GM21529 (cell line): ENCODE measurements around the gene BAHD1.

Experiments
- ATAC-seq: cut with Tn5 transposase; IDR thresholded peaks from one replicate; pipeline ENCODE4 v1.9.1; 2021; ENCODE audit not compliant: unreplicated experiment

The BAHD1 gene

GRCh38 chr15:40464595-40465185 is 23.9 kb downstream of the BAHD1 start:
- no peak for ATAC-seq

DNA sequence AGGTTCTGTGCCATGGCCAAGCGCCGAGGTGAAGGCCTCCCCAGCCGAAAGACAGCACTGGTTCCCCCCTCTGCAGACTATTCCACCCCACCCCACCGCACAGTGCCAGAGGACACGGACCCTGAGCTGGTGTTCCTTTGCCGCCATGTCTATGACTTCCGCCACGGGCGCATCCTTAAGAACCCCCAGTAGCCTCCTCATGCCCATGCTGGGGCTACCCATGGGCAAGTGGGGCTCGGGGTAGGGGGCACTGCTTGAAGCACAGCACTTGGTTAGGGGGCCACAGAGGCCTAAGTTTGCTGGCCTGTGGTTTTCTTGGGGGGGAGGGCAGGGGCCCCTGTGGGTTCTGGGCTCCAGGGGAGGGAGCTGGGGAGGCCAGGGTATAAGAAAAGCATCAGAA is 25.2 kb downstream of the BAHD1 start:
- no peak for ATAC-seq

GRCh38 chr15:40466426-40467260 is 25.9 kb downstream of the BAHD1 start:
- no peak for ATAC-seq

GRCh38 chr15:40467261-40467615 is 26.5 kb downstream of the BAHD1 start:
- ATAC-seq: no peak

DNA sequence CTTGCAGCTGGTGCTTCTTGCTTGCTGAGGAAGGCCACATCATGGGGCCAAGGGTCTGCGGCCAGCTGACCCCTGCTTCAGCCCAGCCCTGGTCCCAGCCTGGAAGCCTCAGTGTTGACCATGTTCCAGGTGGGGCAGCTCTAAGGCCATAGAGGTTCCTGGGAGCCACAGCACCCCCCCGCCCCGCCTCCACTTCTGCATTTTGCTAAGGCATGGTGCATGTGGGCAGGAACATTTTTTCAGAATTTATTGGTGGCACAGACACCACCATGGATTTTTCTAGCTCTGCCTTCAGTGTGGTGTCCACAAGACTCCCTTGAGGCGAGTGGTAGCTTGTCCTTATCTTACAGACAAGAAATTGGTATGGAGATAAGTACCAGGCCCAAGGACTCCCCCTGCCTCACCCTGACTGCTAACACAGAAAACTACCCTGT is 28.2 kb downstream of the BAHD1 start:
- ATAC-seq: no peak

- no peak for ATAC-seq
Observed at GRCh38 chr15:40469776-40470390, 29.1 kb downstream of the BAHD1 start.

DNA sequence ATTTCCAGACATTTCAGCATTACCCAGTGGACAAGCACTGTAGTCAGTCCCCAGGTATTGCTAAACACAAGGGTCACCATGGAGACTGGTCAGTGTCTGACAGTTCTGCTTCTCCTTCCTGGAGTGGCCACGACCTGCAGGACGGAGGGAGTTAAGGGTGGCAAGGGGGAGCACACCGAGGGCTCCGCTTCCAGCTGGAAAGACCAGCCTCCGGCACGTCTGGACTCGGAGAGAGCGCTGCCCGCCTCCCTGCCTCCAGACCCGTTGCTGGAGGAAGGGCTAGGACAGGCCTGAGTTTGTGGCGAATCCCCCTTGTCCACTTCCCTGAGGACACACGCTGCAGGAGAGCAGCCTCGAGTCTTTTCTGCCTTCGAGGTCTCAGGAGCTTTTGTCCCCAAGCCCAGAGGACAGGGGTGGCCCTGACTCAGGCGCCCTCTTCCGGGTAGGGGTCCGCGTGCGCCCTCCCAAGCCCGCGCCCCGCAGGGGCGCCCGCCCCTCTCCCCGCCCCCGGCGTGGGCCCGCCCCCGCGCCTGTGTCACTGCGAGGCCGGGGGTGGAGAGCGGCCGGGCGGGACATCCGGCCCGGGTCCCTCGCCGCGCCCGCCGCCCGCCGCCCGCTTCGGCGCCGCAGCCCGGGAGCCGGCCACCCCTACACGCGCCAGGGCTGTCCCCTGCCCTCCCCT is 29.8 kb downstream of the BAHD1 start, which contains the start of gene CHST14:
CHST14 (plus strand) TSS at position 562 of the 682 bp plus-strand sequence. CDS start 230 bp downstream, outside the sequence.
- peak; percentile 63 for ATAC-seq

- ATAC-seq: peak; percentile 39
Observed at GRCh38 chr15:40471105-40471807, 30.5 kb downstream of the BAHD1 start.

GRCh38 chr15:40471808-40472150 is 31.0 kb downstream of the BAHD1 start:
- ATAC-seq: peak; percentile 7

DNA sequence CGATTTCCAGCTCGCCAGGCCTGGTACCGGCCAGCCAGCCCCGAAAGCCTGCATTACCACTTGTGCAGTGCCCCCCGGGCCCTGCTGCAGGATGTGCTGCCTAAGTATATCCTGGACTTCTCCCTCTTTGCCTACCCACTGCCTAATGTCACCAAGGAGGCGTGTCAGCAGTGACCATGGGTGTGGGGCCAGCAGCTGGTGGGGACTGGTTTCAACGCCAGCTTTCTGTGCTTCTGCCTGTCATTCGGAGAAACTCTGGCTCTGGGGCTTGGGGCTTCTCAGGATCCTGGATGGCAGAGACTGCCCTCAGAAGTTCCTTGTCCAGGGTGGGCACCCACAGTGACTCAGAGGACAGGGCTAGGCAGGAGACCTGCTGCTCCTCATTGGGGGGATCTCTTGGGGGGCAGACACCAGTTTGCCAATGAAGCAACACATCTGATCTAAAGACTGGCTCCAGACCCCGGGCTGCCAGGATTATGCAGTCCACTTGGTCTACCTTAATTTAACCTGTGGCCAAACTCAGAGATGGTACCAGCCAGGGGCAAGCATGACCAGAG is 31.5 kb downstream of the BAHD1 start:
- no peak for ATAC-seq

DNA sequence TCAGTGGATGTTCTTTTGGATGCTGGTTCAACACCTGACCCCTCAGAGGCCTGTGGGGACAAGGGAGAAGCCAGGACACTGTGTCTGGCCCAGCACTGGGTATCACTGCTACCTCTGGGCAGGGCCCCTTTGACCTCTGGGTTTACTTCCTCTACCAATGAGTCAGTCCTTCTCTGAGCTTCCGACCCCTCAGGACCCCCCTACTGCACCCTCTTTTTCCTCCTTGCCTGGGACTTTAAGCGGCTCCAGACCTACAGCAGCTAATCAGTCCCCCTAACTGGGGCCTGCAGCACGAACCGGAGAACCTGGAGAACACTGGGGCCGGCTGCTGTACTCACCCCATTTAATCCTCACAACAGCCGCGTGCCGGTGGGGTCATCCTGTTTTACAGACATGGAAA is 33.8 kb downstream of the BAHD1 start:
- ATAC-seq: no peak

GRCh38 chr15:40477642-40478327 is 37.0 kb downstream of the BAHD1 start:
- ATAC-seq: no peak

GRCh38 chr15:40479024-40479423 is 38.3 kb downstream of the BAHD1 start:
- no peak for ATAC-seq

DNA sequence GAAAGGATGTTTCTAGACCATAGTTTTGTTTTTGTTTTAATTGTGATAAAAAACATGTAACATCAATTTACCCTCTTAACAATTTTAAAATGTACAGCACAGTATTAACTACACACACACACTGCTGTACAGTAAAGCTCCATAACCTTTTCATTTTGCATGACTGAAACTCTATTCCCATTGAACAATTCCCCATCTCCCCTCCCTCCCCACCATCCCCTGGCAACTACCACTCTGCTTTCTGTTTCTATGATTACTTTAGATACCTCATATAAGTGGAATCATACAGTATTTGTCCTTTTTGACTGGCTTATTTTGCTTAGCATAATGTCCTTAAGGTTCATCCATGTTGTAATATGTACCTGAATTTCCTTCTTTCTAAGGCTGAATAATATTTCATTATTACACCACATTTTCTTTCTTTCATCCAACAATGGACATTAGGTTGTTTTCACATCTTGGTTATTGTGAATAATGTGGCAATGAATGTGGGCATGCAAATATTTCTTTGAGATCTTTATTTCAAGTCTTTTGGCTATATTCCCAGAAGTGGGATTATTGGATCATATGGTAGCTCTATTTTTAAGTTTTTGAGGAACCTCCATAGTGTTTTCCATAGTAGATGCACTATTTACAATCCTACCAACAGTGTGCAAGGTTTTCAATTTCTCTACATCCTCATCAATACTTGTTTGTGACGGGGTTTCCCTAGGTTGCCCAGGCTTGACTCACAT is 40.8 kb downstream of the BAHD1 start:
- no peak for ATAC-seq

DNA sequence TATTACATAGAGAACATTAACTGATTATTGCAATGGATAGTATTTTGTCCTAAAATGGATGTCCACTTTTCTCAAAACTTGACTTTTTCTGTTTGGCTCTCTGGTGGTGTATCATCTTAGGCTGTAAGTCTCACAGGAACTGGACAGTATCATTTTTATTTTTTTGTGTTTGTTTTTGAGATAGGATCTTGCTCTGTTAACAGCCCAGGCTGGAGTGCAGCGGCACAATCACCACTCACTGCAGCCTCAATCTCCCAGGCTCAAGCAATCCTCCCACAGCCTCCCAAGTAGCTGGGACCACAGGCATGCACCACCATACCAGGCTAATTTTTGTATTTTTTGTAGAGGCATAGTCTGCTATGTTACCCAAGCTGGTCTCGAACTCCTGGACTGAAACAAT is 43.2 kb downstream of the BAHD1 start:
- no peak for ATAC-seq

DNA sequence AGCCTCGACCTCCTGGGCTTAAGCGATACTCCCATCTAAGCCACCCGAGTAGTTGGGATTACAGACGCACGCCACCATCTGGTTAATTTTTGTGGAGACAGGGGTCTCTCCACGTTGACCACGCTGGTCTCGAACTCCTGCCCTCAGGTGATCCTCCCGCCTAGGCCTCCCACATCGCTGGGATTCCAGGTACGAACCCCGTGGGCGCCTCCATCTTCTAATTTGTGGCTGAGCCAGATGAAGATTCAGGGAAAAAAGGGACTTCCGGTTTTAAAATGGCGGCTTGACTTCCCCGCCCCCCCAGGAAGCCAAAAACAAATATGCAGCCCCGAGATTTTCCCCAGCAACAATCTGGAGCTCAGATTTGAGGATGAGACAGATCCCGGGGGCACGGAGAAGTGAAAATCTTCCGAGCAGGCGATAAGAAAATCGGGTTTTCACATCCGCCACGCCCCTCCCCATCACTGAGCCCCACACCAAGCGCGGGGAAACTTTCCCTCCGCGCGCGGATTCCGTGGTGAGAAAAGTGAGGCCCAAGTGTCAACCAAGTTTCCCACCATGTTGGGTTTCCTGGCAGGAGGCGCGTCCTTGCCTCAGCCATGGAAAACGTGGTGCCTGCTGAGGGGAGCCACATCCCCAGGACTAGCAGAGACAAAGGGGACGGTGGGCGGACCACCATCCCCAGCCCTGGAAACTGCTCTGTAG is 45.5 kb downstream of the BAHD1 start:
- ATAC-seq: no peak

- ATAC-seq: no peak
Observed at GRCh38 chr15:40487816-40488682, 47.3 kb downstream of the BAHD1 start.
